Measurements from ENCODE around the gene HS3ST5. TPM values are rescaled to one million over a fixed set of nuclear protein-coding genes. Genes with fewer than 3 reads are reported as not detected.
"Not testable (repeated sequence)": the region's sequence is repeated elsewhere in the genome, so short reads cannot be mapped to it uniquely, and the experiment has no call there.

HS3ST5 gene
- total RNA-seq, 1 donor from 2014 or later, result not detected

GRCh38 chr6:114339706-114340105 lies 3.1 kb downstream of the HS3ST5 start:
- intact Hi-C loops (cut with micrococcal nuclease), result no loop called here

GRCh38 chr6:114334237-114334636 lies 8.6 kb downstream of the HS3ST5 start:
- intact Hi-C loops (cut with micrococcal nuclease), result no loop called here

GRCh38 chr6:114327074-114327473 lies 15.7 kb downstream of the HS3ST5 start:
- intact Hi-C loops (cut with micrococcal nuclease), result no loop called here

- intact Hi-C loops (cut with micrococcal nuclease), result no loop called here
Observed at GRCh38 chr6:114323784-114324183, 19.0 kb downstream of the HS3ST5 start.

GRCh38 chr6:114319749-114320148 lies 23.1 kb downstream of the HS3ST5 start:
- intact Hi-C loops (cut with micrococcal nuclease), result no loop called here

GRCh38 chr6:114315831-114316595 lies 26.8 kb downstream of the HS3ST5 start:
- intact Hi-C loops (cut with micrococcal nuclease), result no loop called here

- intact Hi-C loops (cut with micrococcal nuclease), result not testable (repeated sequence)
Observed at GRCh38 chr6:114313816-114314215, 29.0 kb downstream of the HS3ST5 start.

GRCh38 chr6:114312931-114313330 lies 29.9 kb downstream of the HS3ST5 start:
- intact Hi-C loops (cut with micrococcal nuclease), result no loop called here

- intact Hi-C loops (cut with micrococcal nuclease), result no loop called here
Observed at GRCh38 chr6:114310053-114310452, 32.8 kb downstream of the HS3ST5 start.

GRCh38 chr6:114304304-114304887 lies 38.4 kb downstream of the HS3ST5 start:
- intact Hi-C loops (cut with micrococcal nuclease), result loop anchor here (1.0 kb wide), 2 partner anchors 209 to 309 kb away; no protein-coding TSS in a partner anchor

- intact Hi-C loops (cut with micrococcal nuclease), result no loop called here
Observed at GRCh38 chr6:114301596-114302219, 41.1 kb downstream of the HS3ST5 start.

- intact Hi-C loops (cut with micrococcal nuclease), result no loop called here
Observed at GRCh38 chr6:114297135-114297534, 45.7 kb downstream of the HS3ST5 start.

- intact Hi-C loops (cut with micrococcal nuclease), result no loop called here
Observed at GRCh38 chr6:114292431-114292830, 50.4 kb downstream of the HS3ST5 start.

- intact Hi-C loops (cut with micrococcal nuclease), result no loop called here
Observed at GRCh38 chr6:114291428-114291827, 51.4 kb downstream of the HS3ST5 start.

- intact Hi-C loops (cut with micrococcal nuclease), result no loop called here
Observed at GRCh38 chr6:114290864-114291263, 52.0 kb downstream of the HS3ST5 start.

- intact Hi-C loops (cut with micrococcal nuclease), result no loop called here
Observed at GRCh38 chr6:114288701-114289495, 53.9 kb downstream of the HS3ST5 start.

- intact Hi-C loops (cut with micrococcal nuclease), result no loop called here
Observed at GRCh38 chr6:114287461-114287860, 55.4 kb downstream of the HS3ST5 start.

GRCh38 chr6:114286211-114286610 lies 56.6 kb downstream of the HS3ST5 start:
- intact Hi-C loops (cut with micrococcal nuclease), result no loop called here

GRCh38 chr6:114284281-114284680 lies 58.5 kb downstream of the HS3ST5 start:
- intact Hi-C loops (cut with micrococcal nuclease), result no loop called here

GRCh38 chr6:114282292-114282691 lies 60.5 kb downstream of the HS3ST5 start:
- intact Hi-C loops (cut with micrococcal nuclease), result no loop called here

GRCh38 chr6:114281496-114281895 lies 61.3 kb downstream of the HS3ST5 start:
- intact Hi-C loops (cut with micrococcal nuclease), result no loop called here

Measured in T-helper 1 cell treated with Interleukin-12 subunit alpha and Interleukin-12 subunit beta and Interleukin-4 antibody, amounts not matched to agents 30 ng/mL and 1 ng/mL, for 36 hours (primary cell).